Immature natural killer cell (primary cell): ENCODE measurements around the gene ATP5F1E. TPM values are rescaled to one million over a fixed set of nuclear protein-coding genes. Genes with fewer than 3 reads are reported as not detected.
"Not testable (repeated sequence)": the region's sequence is repeated elsewhere in the genome, so short reads cannot be mapped to it uniquely, and the experiment has no call there.

Source experiments
- DNase-seq, 3 donors: peaks; one replicate each; pipeline ENCODE4 v3.0.0; 2022; ENCODE audit warnings: mixed read lengths in 1 of 3
- H3K27ac Mint-ChIP-seq, 6 donors: one replicate each; pipeline ENCODE4 v1.8.0; 2020; ENCODE audit warnings: mixed read lengths in 6 of 6, mild to moderate bottlenecking in 5 of 6, inconsistent platforms in 4 of 6, moderate library complexity in 3 of 6
- H3K27me3 Mint-ChIP-seq, 3 donors: one replicate each; pipeline ENCODE4 v1.8.0; 2020 to 2021; ENCODE audit warnings: low read depth in 3 of 3, mild to moderate bottlenecking in 3 of 3, mixed read lengths in 3 of 3, moderate library complexity in 3 of 3, inconsistent platforms in 1 of 3
- H3K36me3 Mint-ChIP-seq, 3 donors: one replicate each; pipeline ENCODE4 v1.8.0; 2020; ENCODE audit warnings: mixed read lengths in 3 of 3, inconsistent platforms in 2 of 3, mild to moderate bottlenecking in 2 of 3
- H3K4me1 Mint-ChIP-seq, 2 donors: one replicate each; pipeline ENCODE4 v1.8.0; 2020; ENCODE audit warnings: inconsistent platforms in 2 of 2, mild to moderate bottlenecking in 2 of 2, mixed read lengths in 2 of 2, moderate library complexity in 1 of 2
- H3K4me3 Mint-ChIP-seq, 5 donors: one replicate each; pipeline ENCODE4 v1.8.0; 2020; ENCODE audit warnings: mild to moderate bottlenecking in 5 of 5, mixed read lengths in 5 of 5, inconsistent platforms in 3 of 5, moderate library complexity in 3 of 5
- H3K9me3 Mint-ChIP-seq, 6 donors: one replicate each; pipeline ENCODE4 v1.8.0; 2020; ENCODE audit warnings: mild to moderate bottlenecking in 6 of 6, mixed read lengths in 6 of 6, inconsistent platforms in 4 of 6, moderate library complexity in 3 of 6
- polyA plus RNA-seq, 3 donors: library from polyadenylated mRNA; unstranded; fragments of 300-500 nt; fragmentation: Illumina TruSeq; gene quantifications; one replicate each; pipeline ENCODE4 v1.2.3, GENCODE V29; 2021

Gene ATP5F1E
- polyA plus RNA-seq, 3 donors from 2014 or later = 43.3 to 138 (median 91.7) TPM

DNA sequence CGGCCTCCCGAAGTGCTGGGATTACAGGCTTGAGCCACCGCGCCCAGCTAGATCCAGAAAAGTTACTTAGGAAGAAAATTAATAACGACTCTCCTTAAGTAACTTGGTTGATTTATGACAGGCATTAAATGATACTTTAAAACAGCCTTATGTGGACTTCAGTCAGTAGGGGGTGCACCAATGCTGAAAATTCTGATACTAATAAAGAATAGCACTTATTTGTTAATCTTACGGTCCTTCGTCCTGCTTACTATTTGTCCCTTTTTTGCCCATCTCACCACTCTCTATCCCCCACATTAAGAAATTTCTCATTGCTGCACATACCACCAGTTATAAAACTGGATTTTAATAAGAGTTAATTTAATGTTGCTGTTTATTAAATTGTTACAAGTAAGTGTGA is 23.2 kb upstream of the ATP5F1E start:
- H3K9me3 Mint-ChIP-seq = no peaks in the 10 kb centered on the region
- no peaks in the 10 kb centered on the region for H3K4me1 Mint-ChIP-seq
- no peak overlapping the region for H3K4me3 Mint-ChIP-seq
- no peaks in the 10 kb centered on the region for H3K36me3 Mint-ChIP-seq
- no peak overlapping the region for H3K27ac Mint-ChIP-seq
- H3K27me3 Mint-ChIP-seq = peaks cover 3 to 8% (median 5%) of the 10 kb centered on the region in 3 donors
- peak in 2 of 3 donors; percentile 9 to 37 for DNase-seq

DNA sequence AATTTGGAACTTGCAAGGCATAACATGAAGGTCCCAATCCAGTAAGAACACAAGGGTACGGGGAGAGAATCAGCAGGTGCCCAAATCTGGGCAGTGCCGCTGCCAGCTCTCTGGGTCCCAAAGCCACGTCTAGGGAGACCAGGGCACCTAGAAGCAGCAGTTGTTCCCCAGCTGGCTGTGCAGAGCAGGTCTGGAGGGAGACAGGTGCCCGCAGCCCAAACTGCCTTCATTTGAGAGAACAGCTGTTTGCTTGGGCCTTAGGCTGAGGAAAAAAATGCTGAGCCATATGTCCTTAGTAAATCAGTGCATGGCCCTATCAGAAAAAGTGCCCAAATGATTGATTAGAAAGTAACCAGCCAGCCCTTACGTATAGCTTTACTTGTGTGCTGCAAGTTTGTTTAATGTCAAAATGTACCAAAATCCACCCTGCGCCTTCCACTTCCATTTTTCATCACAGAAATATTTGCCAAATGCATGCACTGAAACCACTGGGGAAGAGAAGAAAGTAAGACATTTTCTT is 19.6 kb upstream of the ATP5F1E start:
- no peaks in the 10 kb centered on the region for H3K4me1 Mint-ChIP-seq
- H3K27me3 Mint-ChIP-seq = peaks cover 2 to 14% (median 5%) of the 10 kb centered on the region in 3 donors
- no peak overlapping the region for H3K27ac Mint-ChIP-seq
- no peak for DNase-seq
- no peak overlapping the region for H3K4me3 Mint-ChIP-seq
- no peaks in the 10 kb centered on the region for H3K9me3 Mint-ChIP-seq
- no peaks in the 10 kb centered on the region for H3K36me3 Mint-ChIP-seq

DNA sequence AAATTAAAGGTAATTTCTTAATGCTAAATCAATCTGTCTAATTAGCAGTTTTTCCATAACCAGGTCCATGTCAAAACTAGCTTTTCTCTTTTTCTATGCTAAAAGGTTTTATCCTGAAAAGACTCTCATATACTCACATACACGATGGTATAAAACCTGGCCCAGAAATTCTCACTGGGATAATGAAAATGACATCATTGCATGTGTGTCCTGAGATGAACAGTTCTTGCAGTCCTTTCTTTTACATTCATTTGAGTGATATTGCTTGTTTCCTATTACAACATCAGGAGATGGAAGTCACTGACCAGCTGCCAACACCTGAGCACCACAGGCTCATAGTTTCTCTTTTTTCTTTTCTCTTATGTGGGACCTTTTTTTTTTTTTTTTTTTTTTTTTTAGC is 18.3 kb upstream of the ATP5F1E start:
- no peaks in the 10 kb centered on the region for H3K9me3 Mint-ChIP-seq
- DNase-seq = no peak
- no peak overlapping the region for H3K4me3 Mint-ChIP-seq
- H3K27ac Mint-ChIP-seq = no peak overlapping the region
- no peaks in the 10 kb centered on the region for H3K36me3 Mint-ChIP-seq
- peaks cover 0 to 14% (median 2%) of the 10 kb centered on the region in 3 donors for H3K27me3 Mint-ChIP-seq
- H3K4me1 Mint-ChIP-seq = no peaks in the 10 kb centered on the region

DNA sequence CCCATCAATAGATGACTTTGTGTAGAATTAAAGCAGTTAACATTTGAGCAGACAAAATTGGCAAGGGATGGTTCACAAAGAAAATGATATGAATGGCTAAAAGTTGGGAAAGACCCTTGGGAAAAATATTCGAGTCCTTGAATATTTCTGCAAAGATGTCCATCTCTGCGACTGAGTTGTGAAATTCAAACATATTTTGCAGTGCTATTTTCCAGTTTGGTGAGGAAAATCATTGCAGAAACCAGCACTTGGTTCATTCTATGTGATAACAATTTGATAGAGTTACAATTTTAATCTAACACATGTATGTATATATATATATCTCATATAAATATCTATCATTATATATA is 16.5 kb upstream of the ATP5F1E start:
- H3K9me3 Mint-ChIP-seq = no peaks in the 10 kb centered on the region
- H3K27me3 Mint-ChIP-seq = peaks cover 0 to 7% (median 2%) of the 10 kb centered on the region in 3 donors
- H3K27ac Mint-ChIP-seq = no peak overlapping the region
- no peak overlapping the region for H3K4me3 Mint-ChIP-seq
- H3K4me1 Mint-ChIP-seq = peaks cover 3 to 6% of the 10 kb centered on the region in 2 donors
- H3K36me3 Mint-ChIP-seq = no peaks in the 10 kb centered on the region
- DNase-seq = no peak

DNA sequence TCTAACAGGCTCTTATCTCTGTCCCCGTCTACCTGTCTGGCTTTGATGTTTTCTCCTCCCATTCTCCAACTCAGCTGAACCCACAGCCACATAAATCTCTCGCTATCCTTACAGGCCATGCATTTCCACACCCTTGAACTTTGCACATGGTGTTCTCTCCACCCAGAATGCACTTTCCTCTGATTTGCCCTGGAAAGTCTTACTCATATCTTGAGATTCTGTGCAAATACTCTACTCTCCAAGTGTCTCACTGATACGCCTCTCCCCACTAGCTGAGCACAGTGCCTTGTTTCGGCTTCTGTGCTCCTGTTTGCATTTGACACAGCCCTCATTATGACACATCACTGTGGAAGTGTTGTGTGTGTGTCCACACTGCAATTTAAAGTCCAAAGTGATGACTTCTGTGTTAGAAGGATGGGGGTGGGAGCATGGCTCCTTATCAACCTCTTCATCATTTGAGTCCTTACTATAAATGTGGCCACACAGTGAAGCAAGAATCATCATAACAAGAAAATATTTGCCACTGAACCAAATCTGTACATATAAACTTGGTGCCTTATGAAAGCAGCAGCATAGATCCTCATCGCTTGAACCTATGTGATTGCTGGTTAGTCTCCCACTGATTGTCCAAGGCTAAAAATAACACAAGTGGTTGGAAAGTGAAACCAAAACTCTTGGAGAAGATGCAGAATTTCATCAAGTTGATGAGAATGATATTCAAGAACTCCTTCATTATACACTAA is 16.0 kb upstream of the ATP5F1E start:
- DNase-seq = no peak
- no peak overlapping the region for H3K4me3 Mint-ChIP-seq
- peaks cover 9 to 11% of the 10 kb centered on the region in 2 donors for H3K4me1 Mint-ChIP-seq
- no peaks in the 10 kb centered on the region for H3K36me3 Mint-ChIP-seq
- peaks cover 0 to 7% (median 4%) of the 10 kb centered on the region in 3 donors for H3K27me3 Mint-ChIP-seq
- H3K9me3 Mint-ChIP-seq = no peaks in the 10 kb centered on the region
- H3K27ac Mint-ChIP-seq = no peak overlapping the region

DNA sequence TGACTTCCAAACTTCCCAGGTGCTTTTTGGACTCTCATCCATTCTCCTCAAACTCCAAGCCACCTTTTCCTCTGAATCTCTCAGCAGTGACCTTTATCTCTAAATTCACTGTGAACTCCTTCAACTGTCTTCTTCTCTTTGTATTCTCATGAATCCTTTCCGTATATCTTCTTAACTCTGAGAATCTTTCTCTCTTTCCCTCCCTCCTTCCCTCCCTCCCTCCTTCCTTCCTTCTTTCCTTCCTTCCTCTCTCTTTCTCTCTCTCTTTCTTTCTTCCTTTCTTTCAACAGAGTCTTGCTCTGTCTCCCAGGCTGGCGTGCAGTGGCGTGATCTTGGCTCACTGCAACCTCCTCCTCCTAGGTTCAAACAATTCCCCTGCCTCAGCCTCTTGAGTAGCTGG is 14.7 kb upstream of the ATP5F1E start:
- peaks cover 3 to 7% (median 5%) of the 10 kb centered on the region in 3 donors for H3K27me3 Mint-ChIP-seq
- H3K4me3 Mint-ChIP-seq = no peak overlapping the region
- no peak for DNase-seq
- no peaks in the 10 kb centered on the region for H3K36me3 Mint-ChIP-seq
- H3K27ac Mint-ChIP-seq = peak overlapping the region in 1 of 6 donors; percentile 46
- peaks cover 11 to 14% of the 10 kb centered on the region in 2 donors for H3K4me1 Mint-ChIP-seq
- no peaks in the 10 kb centered on the region for H3K9me3 Mint-ChIP-seq

DNA sequence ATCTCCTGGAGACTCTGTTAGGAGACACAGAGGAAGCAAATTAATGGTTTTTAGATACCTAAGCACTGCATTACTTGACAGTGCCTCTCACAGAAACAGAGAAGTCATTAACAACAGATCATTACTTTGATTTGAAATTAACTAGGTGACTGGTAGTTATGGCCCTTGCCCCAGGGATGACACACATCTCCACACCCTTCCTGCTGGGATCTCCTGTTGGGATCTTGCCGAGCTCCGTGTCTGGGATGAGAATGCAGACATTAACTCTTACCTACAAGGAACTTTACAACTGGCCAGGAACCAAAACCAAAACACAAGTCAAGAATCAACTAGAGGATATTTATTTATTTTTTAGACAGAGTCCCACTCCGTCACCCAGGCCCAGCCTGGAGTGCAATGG is 12.7 kb upstream of the ATP5F1E start:
- peaks cover 32 to 35% of the 10 kb centered on the region in 2 donors for H3K4me1 Mint-ChIP-seq
- H3K27ac Mint-ChIP-seq = peak overlapping the region in 4 of 6 donors; percentile 25 to 84 (median 76)
- H3K9me3 Mint-ChIP-seq = no peaks in the 10 kb centered on the region
- H3K36me3 Mint-ChIP-seq = peaks cover 0 to 9% (median 0%) of the 10 kb centered on the region in 3 donors
- H3K27me3 Mint-ChIP-seq = peaks cover 2 to 3% (median 3%) of the 10 kb centered on the region in 3 donors
- DNase-seq = no peak
- no peak overlapping the region for H3K4me3 Mint-ChIP-seq

DNA sequence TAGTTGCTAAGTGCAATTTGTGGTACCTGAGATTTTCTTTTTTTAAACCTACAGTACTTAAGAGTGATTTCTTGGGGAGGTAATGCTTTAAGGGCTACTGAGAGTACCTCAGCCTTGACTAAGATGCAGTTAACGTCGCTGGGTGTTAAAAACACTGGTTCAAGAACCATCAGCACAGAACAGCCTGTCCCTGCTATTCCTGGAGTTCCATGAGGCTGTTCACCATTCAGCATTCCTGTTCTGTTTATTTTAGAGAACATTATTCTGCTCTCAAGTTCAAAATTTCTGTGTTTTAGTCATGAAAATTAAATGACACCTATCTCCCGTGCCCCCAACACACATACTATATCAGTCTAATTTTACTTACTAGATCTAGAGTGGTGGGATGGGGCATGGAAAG is 12.2 kb upstream of the ATP5F1E start:
- H3K27ac Mint-ChIP-seq = peak overlapping the region; percentile 12 to 94 (median 87)

DNA sequence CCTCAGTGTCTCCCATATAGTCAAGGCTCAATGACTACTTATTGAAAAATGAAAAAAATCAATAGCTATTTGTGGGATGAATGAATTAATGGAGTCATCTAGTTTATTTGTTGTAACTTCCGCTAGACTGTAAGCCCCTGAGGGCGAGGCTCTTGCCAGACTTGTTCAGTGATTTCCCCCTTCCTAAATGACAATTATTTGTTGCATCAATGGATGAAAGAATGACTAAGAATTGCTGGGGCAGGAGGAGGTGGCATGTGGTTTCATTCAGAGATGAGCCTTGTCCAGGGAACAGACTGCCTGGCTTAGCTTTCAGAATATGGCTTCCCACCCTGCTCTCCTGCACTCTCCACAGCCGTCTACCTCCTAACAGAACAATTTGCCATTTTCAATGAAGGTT is 11.6 kb upstream of the ATP5F1E start:
- Mint-ChIP-seq H3K4me1 (peaks cover 38 to 46% of the 10 kb centered on the region in 2 donors), H3K9me3 (no peaks in the 10 kb centered on the region), H3K36me3 (peaks cover 0 to 9% (median 0%) of the 10 kb centered on the region in 3 donors), H3K4me3 (peak overlapping the region; percentile 84 to 94 (median 90)), H3K27ac (peak overlapping the region; percentile 80 to 94 (median 87)), H3K27me3 (peaks cover 2 to 3% (median 3%) of the 10 kb centered on the region in 3 donors)
- DNase-seq = peak in 1 of 3 donors; percentile 9

More for the DNA sequence above, 12.2 kb upstream of the ATP5F1E start:
- Mint-ChIP-seq H3K9me3 (no peaks in the 10 kb centered on the region), H3K4me3 (no peak overlapping the region), H3K4me1 (peaks cover 34 to 40% of the 10 kb centered on the region in 2 donors), H3K36me3 (peaks cover 0 to 9% (median 0%) of the 10 kb centered on the region in 3 donors), H3K27me3 (peaks cover 2 to 3% (median 3%) of the 10 kb centered on the region in 3 donors)
- DNase-seq = no peak

DNA sequence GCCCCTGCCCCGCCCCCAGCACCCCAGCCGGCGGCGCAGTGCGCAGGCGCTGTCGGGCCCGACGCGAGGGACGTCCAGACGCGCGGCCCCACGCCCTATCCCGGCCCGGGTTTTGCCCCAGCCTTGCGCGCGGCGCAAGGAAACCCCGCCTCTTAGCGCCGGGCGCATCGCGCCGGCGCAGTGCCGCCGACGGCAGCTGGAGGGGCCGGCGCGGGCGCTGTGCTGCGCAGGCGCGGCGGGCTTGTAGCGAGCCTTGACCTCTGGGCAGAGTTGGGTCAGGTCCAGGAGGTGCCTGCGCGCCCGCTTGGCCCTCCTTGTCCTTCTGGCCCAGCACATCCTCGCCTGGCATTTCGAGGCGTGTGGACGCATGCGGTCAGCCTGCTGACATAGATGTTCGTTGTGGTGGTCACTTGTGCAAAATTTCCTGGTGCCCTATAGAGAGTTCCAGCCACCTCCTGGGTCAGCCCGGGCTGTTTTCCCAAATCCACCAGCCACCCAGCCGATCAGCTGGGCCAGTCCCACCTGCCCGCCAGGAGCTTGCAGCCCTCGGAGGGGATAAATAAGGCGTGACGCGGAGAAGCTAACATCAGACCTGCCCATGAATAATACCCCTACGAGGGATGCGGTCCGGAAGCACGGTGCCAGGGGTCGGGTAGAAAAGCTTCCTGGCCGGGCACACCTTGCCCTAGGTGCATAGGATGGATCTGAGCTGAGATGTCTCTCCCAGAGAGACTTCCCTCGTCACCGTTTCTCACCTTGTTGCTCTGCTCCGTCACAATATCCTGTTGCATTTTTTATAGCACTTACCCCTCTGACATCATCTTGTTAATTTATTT is 10.9 kb upstream of the ATP5F1E start:
- Mint-ChIP-seq H3K27me3 (peaks cover 2 to 3% (median 3%) of the 10 kb centered on the region in 3 donors), H3K4me1 (peaks cover 38 to 48% of the 10 kb centered on the region in 2 donors), H3K27ac (peak overlapping the region; percentile 80 to 95 (median 89)), H3K9me3 (no peaks in the 10 kb centered on the region), H3K36me3 (peaks cover 0 to 9% (median 0%) of the 10 kb centered on the region in 3 donors), H3K4me3 (peak overlapping the region; percentile 85 to 94 (median 90))
- peak; percentile 95 to 96 (median 96) for DNase-seq

DNA sequence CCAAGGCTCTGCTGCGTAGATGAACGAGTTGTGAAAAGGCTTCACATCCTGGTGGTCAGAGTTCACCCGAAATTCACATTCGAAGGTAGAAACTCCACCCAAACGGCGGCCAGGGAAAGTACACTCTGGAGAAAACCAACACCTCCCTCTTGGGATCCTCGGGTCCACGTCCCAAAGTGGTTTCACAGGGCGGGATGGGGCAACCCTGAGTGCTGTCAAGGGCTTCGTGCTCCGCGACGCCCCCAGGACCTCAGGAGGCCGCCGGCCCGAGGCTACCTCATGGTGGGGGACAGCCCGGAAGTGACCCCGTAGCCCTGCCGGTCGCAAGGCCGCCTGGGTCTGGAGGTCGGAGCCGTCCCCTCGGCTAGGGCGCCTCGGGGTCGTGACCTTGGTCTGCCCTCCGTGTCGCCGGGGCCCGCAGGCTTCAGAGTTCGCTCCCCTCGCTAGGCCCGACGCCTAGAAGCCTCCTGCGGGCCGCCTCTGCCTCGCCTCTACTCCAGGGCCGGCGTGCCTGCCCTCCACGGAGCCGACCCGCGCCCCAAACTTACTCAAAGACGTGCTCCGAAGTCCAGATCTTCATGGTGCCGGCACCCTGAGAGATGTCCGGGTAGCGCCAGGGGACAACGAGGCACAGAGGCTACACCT is 10.1 kb upstream of the ATP5F1E start, which contains the start of gene PRELID3B:
Gene PRELID3B (minus strand): TSS at position 636 of the 645 bp plus-strand sequence. CDS start 56 bp downstream, at position 580.
- peak within 1 kb of the TSS; percentile 80 to 95 (median 92) for H3K27ac Mint-ChIP-seq
- peaks cover 0 to 9% (median 7%) of the 10 kb centered on the region in 3 donors for H3K36me3 Mint-ChIP-seq
- peaks cover 0 to 3% (median 3%) of the 10 kb centered on the region in 3 donors for H3K27me3 Mint-ChIP-seq
- no peaks in the 10 kb centered on the region for H3K9me3 Mint-ChIP-seq
- H3K4me1 Mint-ChIP-seq = peaks cover 38 to 48% of the 10 kb centered on the region in 2 donors
- no peak for DNase-seq
- peak within 1 kb of the TSS; percentile 85 to 94 (median 90) for H3K4me3 Mint-ChIP-seq

DNA sequence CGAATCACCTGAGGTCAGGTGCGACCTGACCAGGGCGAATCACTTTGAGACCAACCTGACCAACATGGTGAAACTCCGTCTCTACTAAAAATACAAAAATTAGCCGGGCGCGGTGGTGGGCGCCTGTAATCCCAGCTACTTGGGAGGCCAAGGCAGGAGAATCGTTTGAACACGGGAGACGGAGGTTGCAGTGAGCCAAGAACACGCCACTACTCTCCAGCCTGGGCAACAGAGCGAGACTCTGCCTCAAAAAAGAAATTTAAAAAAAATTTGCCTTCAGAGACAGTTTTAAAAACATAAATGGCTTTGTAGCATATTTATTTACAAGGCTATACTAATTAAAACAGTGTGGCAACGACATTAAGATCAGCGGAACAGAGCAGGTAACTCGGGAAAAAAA is 9.4 kb upstream of the ATP5F1E start:
- H3K9me3 Mint-ChIP-seq, DNase-seq, H3K27me3 Mint-ChIP-seq: not testable (repeated sequence)
- peak overlapping the region in 5 of 6 donors; percentile 36 to 80 (median 42) for H3K27ac Mint-ChIP-seq
- peaks cover 38 to 48% of the 10 kb centered on the region in 2 donors for H3K4me1 Mint-ChIP-seq
- H3K36me3 Mint-ChIP-seq = peaks cover 0 to 17% (median 13%) of the 10 kb centered on the region in 3 donors
- peak overlapping the region; percentile 72 to 91 (median 83) for H3K4me3 Mint-ChIP-seq

DNA sequence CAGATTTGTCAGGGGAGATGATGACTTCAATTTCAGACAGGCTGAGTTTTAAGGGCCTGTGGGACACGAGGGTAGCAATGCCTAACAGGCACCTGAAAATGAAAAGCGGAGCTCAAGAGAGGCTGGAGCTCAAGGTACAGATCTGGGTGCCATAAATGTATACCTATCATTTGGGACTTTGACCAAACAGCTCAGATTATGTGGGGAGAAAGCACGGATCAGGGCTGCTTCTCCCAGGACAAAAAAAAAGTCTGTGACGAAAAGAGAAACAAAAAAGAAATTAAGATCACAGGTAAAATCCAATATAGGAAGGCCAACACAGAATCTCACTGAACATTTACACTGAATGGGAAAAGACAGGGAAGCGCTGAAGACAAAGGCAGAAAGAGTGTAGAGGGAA is 8.5 kb upstream of the ATP5F1E start:
- Mint-ChIP-seq H3K27ac (peak overlapping the region; percentile 1 to 82 (median 62)), H3K4me1 (peaks cover 38 to 48% of the 10 kb centered on the region in 2 donors), H3K36me3 (peaks cover 3 to 18% (median 18%) of the 10 kb centered on the region in 3 donors), H3K4me3 (peak overlapping the region; percentile 72 to 91 (median 83)), H3K27me3 (peaks cover 0 to 3% (median 3%) of the 10 kb centered on the region in 3 donors), H3K9me3 (no peaks in the 10 kb centered on the region)
- DNase-seq = no peak
